Cardiac muscle cell (in vitro differentiated cells and primary cell): Measurements from ENCODE around the gene RRAD. TPM values are rescaled to one million over a fixed set of nuclear protein-coding genes. Genes with fewer than 3 reads are reported as not detected.
A peak's percentile ranks its signal among the peaks of the same experiment; 100 is the strongest.
"Not testable (repeated sequence)": the region's sequence is repeated elsewhere in the genome, so short reads cannot be mapped to it uniquely, and the experiment has no call there.

Source experiments
- DNase-seq, 2 donors: peaks; one replicate each; pipeline versions ENCODE4 v3.0.0 to v3.0.0-alpha.2; 2010 to 2017; ENCODE audit warnings: low read depth in 1 of 2, low spot score in 1 of 2
- H3K27ac ChIP-seq: fragments of 200-600 bp; sonication (generic); 2 replicates; pipeline ENCODE4 v1.5.1; 2016
- H3K27me3 ChIP-seq: fragments of 200-600 bp; sonication (generic); 2 replicates; pipeline ENCODE4 v1.6.0; 2016; ENCODE audit warnings: control low read depth
- H3K36me3 ChIP-seq: fragments of 200-600 bp; sonication (generic); 2 replicates; pipeline ENCODE4 v1.5.1; 2016; ENCODE audit warnings: control low read depth
- H3K4me1 ChIP-seq: fragments of 200-600 bp; sonication (generic); 2 replicates; pipeline ENCODE4 v1.8.1; 2017; ENCODE audit warnings: low read depth, mild to moderate bottlenecking, mixed run types
- H3K4me3 ChIP-seq: fragments of 200-600 bp; sonication (generic); 2 replicates; pipeline ENCODE4 v1.5.1; 2016; ENCODE audit warnings: mild to moderate bottlenecking
- H3K9me3 ChIP-seq: fragments of 200-600 bp; sonication (generic); 2 replicates; pipeline ENCODE4 v1.5.1; 2017; ENCODE audit warnings: low read depth, mild to moderate bottlenecking, control low read depth
- polyA plus RNA-seq: library from polyadenylated mRNA; unstranded; fragments of >200 nt; fragmentation: Nextera tagmentation; extraction: Ambion mirVana; gene quantifications from 2 replicates; pipeline ENCODE4 v1.2.1, GENCODE V29; 2016
- total RNA-seq: library from RNA; depleted of rRNA; stranded (reverse); fragments of >200 nt; gene quantifications from 2 replicates; pipeline ENCODE4 v1.2.3, GENCODE V29; 2016
- TF ChIP-seq, protein P1 (sequence below): IDR thresholded peaks from 2 replicates; pipeline ENCODE4 v1.5.1; 2012; ENCODE audit warnings: low read depth, mild to moderate bottlenecking, low read length

The RRAD gene
- total and polyA plus RNA-seq, 2 experiments from 2014 or later = 73.8 to 246 TPM

- no peak for DNase-seq
- Histone ChIP-seq H3K36me3 (no peaks in the 10 kb centered on the region), H3K27me3 (no peaks in the 10 kb centered on the region), H3K4me1 (peaks cover 62% of the 10 kb centered on the region), H3K4me3 (no peak overlapping the region), H3K9me3 (no peaks in the 10 kb centered on the region), H3K27ac (peak overlapping the region; percentile 100)
- TF ChIP-seq, protein P1, sequence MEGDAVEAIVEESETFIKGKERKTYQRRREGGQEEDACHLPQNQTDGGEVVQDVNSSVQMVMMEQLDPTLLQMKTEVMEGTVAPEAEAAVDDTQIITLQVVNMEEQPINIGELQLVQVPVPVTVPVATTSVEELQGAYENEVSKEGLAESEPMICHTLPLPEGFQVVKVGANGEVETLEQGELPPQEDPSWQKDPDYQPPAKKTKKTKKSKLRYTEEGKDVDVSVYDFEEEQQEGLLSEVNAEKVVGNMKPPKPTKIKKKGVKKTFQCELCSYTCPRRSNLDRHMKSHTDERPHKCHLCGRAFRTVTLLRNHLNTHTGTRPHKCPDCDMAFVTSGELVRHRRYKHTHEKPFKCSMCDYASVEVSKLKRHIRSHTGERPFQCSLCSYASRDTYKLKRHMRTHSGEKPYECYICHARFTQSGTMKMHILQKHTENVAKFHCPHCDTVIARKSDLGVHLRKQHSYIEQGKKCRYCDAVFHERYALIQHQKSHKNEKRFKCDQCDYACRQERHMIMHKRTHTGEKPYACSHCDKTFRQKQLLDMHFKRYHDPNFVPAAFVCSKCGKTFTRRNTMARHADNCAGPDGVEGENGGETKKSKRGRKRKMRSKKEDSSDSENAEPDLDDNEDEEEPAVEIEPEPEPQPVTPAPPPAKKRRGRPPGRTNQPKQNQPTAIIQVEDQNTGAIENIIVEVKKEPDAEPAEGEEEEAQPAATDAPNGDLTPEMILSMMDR = no peak
These were observed 26.4 kb downstream of the RRAD start for GRCh38 chr16:66898933-66899309.

DNA sequence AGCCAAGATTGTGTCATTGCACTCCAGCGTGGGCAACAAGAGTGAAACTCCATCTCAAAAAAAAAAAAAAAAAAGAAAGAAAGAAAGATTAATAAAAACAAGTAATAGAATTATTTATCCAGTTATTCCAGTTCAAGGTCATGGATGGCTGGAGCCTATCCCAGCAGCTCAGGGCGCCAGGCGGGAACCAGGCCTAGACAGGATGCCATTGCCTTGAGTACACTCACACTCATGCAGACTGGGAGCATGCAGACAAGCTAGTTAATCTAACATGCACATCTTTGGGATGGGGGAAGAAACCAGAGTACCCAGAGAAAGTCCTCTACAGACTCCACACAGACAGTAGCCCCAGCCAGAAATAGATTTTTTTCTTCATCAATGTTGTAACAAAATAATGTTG, 27.1 kb downstream of the RRAD start:
- TF ChIP-seq, protein P1 = no peak
- H3K36me3 ChIP-seq = no peaks in the 10 kb centered on the region
- peaks cover 54% of the 10 kb centered on the region for H3K4me1 ChIP-seq
- no peaks in the 10 kb centered on the region for H3K9me3 ChIP-seq
- no peak for DNase-seq
- no peak overlapping the region for H3K4me3 ChIP-seq
- H3K27ac ChIP-seq = peak overlapping the region; percentile 100
- H3K27me3 ChIP-seq = no peaks in the 10 kb centered on the region

- H3K27me3 ChIP-seq, DNase-seq, H3K27ac ChIP-seq, H3K36me3 ChIP-seq, H3K4me3 ChIP-seq, H3K9me3 ChIP-seq: not testable (repeated sequence)
- peaks cover 43% of the 10 kb centered on the region for H3K4me1 ChIP-seq
These were observed 28.7 kb downstream of the RRAD start for GRCh38 chr16:66896682-66897081.

- Histone ChIP-seq H3K4me3 (no peak overlapping the region), H3K9me3 (no peaks in the 10 kb centered on the region), H3K27ac (no peak overlapping the region), H3K27me3 (no peaks in the 10 kb centered on the region), H3K4me1 (peaks cover 36% of the 10 kb centered on the region), H3K36me3 (no peaks in the 10 kb centered on the region)
- TF ChIP-seq, protein P1 = no peak
- no peak for DNase-seq
These were observed 29.3 kb downstream of the RRAD start for GRCh38 chr16:66895999-66896398.

- no peaks in the 10 kb centered on the region for H3K36me3 ChIP-seq
- TF ChIP-seq, protein P1 = no peak
- H3K4me1 ChIP-seq = peaks cover 32% of the 10 kb centered on the region
- no peaks in the 10 kb centered on the region for H3K9me3 ChIP-seq
- DNase-seq = no peak
- H3K27ac ChIP-seq = peak overlapping the region; percentile 1
- H3K4me3 ChIP-seq = no peak overlapping the region
- no peaks in the 10 kb centered on the region for H3K27me3 ChIP-seq
These were observed 29.7 kb downstream of the RRAD start for GRCh38 chr16:66895689-66895979.

DNA sequence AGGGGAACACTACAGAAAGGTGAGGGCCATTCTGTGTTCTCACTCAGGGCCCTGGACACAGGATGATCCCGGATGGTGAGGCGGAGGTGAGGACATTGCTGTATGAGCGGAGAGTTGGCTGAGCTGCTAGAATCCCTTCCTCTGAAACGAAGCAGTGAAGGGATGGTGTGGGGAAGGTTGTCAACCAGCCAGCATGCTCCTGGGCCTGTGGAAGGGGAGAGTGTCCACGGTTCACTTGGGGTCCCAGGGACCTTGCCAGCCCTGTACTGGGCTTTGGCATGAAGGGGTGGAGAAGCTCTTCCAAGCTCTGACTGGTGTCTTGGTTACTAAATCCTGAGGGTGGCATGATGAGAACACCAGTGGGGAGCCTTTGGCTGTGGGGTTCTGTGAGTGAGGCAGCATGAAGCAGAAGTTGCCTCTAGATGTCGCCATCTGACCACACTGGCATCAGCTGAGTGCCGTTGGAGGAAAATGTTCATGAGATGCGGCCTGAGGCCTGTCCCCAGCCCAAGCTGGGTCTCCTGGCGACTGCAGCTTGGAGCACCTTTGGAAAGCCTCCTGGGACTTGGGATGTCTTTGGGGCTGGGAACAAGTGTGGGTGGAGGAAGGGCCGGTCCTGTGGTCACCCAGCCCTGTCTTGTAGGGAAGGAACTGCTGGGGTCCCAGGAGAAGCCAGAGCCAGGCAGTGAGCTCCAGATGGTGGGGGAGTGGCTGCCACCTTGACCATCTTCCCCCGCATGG, 30.2 kb downstream of the RRAD start:
- peak overlapping the region; percentile 1 for H3K27ac ChIP-seq
- H3K4me3 ChIP-seq = no peak overlapping the region
- H3K27me3 ChIP-seq = no peaks in the 10 kb centered on the region
- TF ChIP-seq, protein P1 = peak; percentile 84
- H3K4me1 ChIP-seq = peaks cover 27% of the 10 kb centered on the region
- no peaks in the 10 kb centered on the region for H3K9me3 ChIP-seq
- peak; percentile 85 to 90 for DNase-seq
- no peaks in the 10 kb centered on the region for H3K36me3 ChIP-seq
